GM21737 (cell line): Measurements from ENCODE around the gene SMARCA5.

Experiments used
- ATAC-seq: cut with Tn5 transposase; IDR thresholded peaks from one replicate; pipeline ENCODE4 v1.9.1; 2021; ENCODE audit warnings: mild to moderate bottlenecking, moderate library complexity; ENCODE audit not compliant: unreplicated experiment

The SMARCA5 gene

GRCh38 chr4:143531380-143531779 lies 17.9 kb downstream of the SMARCA5 start:
- no peak for ATAC-seq

- no peak for ATAC-seq
Observed at GRCh38 chr4:143531788-143532491, 18.4 kb downstream of the SMARCA5 start.

GRCh38 chr4:143538979-143539669 lies 25.6 kb downstream of the SMARCA5 start:
- no peak for ATAC-seq

- no peak for ATAC-seq
Observed at GRCh38 chr4:143539670-143540023, 26.1 kb downstream of the SMARCA5 start.

GRCh38 chr4:143549928-143550327 lies 36.4 kb downstream of the SMARCA5 start:
- no peak for ATAC-seq

GRCh38 chr4:143554728-143555597 lies 41.5 kb downstream of the SMARCA5 start:
- peak; percentile 69 for ATAC-seq

GRCh38 chr4:143555676-143556075 lies 42.2 kb downstream of the SMARCA5 start:
- ATAC-seq, result no peak

- no peak for ATAC-seq
Observed at GRCh38 chr4:143558286-143558685, 44.8 kb downstream of the SMARCA5 start.

GRCh38 chr4:143558823-143559756 lies 45.6 kb downstream of the SMARCA5 start:
- peak; percentile 85 for ATAC-seq

GRCh38 chr4:143559757-143560147 lies 46.2 kb downstream of the SMARCA5 start:
- ATAC-seq, result peak; percentile 1

GRCh38 chr4:143564472-143564871 lies 51.0 kb downstream of the SMARCA5 start:
- ATAC-seq, result no peak

- ATAC-seq, result no peak
Observed at GRCh38 chr4:143575331-143575730, 61.8 kb downstream of the SMARCA5 start.

- ATAC-seq, result no peak
Observed at GRCh38 chr4:143581331-143581946, 67.9 kb downstream of the SMARCA5 start.

- no peak for ATAC-seq
Observed at GRCh38 chr4:143585548-143585947, 72.0 kb downstream of the SMARCA5 start.

- no peak for ATAC-seq
Observed at GRCh38 chr4:143586080-143586479, 72.6 kb downstream of the SMARCA5 start.

GRCh38 chr4:143587703-143588102 lies 74.2 kb downstream of the SMARCA5 start:
- no peak for ATAC-seq

- no peak for ATAC-seq
Observed at GRCh38 chr4:143597276-143597675, 83.8 kb downstream of the SMARCA5 start.

- no peak for ATAC-seq
Observed at GRCh38 chr4:143598816-143599215, 85.3 kb downstream of the SMARCA5 start.

- ATAC-seq, result no peak
Observed at GRCh38 chr4:143599827-143600226, 86.3 kb downstream of the SMARCA5 start.

- ATAC-seq, result no peak
Observed at GRCh38 chr4:143606480-143606879, 93.0 kb downstream of the SMARCA5 start.
